H9 (cell line): ENCODE measurements around the gene NRP2. TPM values are rescaled to one million over a fixed set of nuclear protein-coding genes. Genes with fewer than 3 reads are reported as not detected.

Experiments
- DNase-seq: peaks from one replicate; pipeline ENCODE4 v3.0.0-alpha.2; 2017
- H2AFZ ChIP-seq: one replicate; pipeline ENCODE4 v1.6.1; 2013; ENCODE audit warnings: mild to moderate bottlenecking, low read length, control low read depth, moderate library complexity
- H2AK5ac ChIP-seq: 2 replicates; pipeline ENCODE4 v1.6.1; 2013; ENCODE audit warnings: low read length, control low read depth, mixed read lengths; ENCODE audit not compliant: insufficient read length
- H2BK120ac ChIP-seq: one replicate; pipeline ENCODE4 v1.6.1; 2013; ENCODE audit warnings: low read depth, mild to moderate bottlenecking, low read length, control low read depth, inconsistent platforms; ENCODE audit not compliant: poor library complexity, severe bottlenecking
- H2BK12ac ChIP-seq: 2 replicates; pipeline ENCODE4 v1.6.1; 2013; ENCODE audit warnings: low read length, control low read depth, mixed read lengths, low read depth; ENCODE audit not compliant: insufficient read length
- H2BK15ac ChIP-seq: 2 replicates; pipeline ENCODE4 v1.6.1; 2013; ENCODE audit warnings: low read depth, low read length, control low read depth
- H2BK20ac ChIP-seq: one replicate; pipeline ENCODE4 v1.6.1; 2013; ENCODE audit warnings: low read depth, mild to moderate bottlenecking, low read length, control low read depth, inconsistent platforms; ENCODE audit not compliant: poor library complexity, severe bottlenecking
- H2BK5ac ChIP-seq: 2 replicates; pipeline ENCODE4 v1.6.1; 2013; ENCODE audit warnings: low read length, control low read depth, mixed read lengths; ENCODE audit not compliant: insufficient read length
- H3K14ac ChIP-seq: 2 replicates; pipeline ENCODE4 v1.6.1; 2013; ENCODE audit warnings: low read length, control low read depth; ENCODE audit not compliant: insufficient read depth
- H3K18ac ChIP-seq: 2 replicates; pipeline ENCODE4 v1.6.1; 2013; ENCODE audit warnings: low read depth, mild to moderate bottlenecking, mixed read lengths, low read length, control low read depth; ENCODE audit not compliant: insufficient read length
- H3K23ac ChIP-seq: 2 replicates; pipeline ENCODE4 v1.6.1; 2013; ENCODE audit warnings: low read length, control low read depth, mixed read lengths, low read depth; ENCODE audit not compliant: insufficient read length
- H3K23me2 ChIP-seq: 2 replicates; pipeline ENCODE4 v1.6.1; 2013; ENCODE audit warnings: low read depth, mild to moderate bottlenecking, mixed read lengths, low read length, control low read depth; ENCODE audit not compliant: insufficient read length, poor library complexity, severe bottlenecking
- H3K27ac ChIP-seq: 2 replicates; pipeline ENCODE4 v1.5.1; 2013; ENCODE audit warnings: low read length, control low read depth, mixed read lengths, low read depth; ENCODE audit not compliant: insufficient read length
- H3K27me3 ChIP-seq: 2 replicates; pipeline ENCODE4 v1.6.1; 2013; ENCODE audit warnings: low read length, control low read depth, inconsistent platforms; ENCODE audit not compliant: insufficient read depth
- H3K4ac ChIP-seq: 2 replicates; pipeline ENCODE4 v1.6.1; 2013; ENCODE audit warnings: low read depth, mild to moderate bottlenecking, control low read depth, inconsistent platforms, low read length, moderate library complexity
- H3K4me1 ChIP-seq: 2 replicates; pipeline ENCODE4 v1.6.1; 2013; ENCODE audit warnings: low read length, control low read depth, inconsistent platforms; ENCODE audit not compliant: insufficient read depth
- H3K4me2 ChIP-seq: 2 replicates; pipeline ENCODE4 v1.6.1; 2013; ENCODE audit warnings: low read length, control low read depth, mixed read lengths; ENCODE audit not compliant: insufficient read length, insufficient read depth
- H3K56ac ChIP-seq: 2 replicates; pipeline ENCODE4 v1.6.1; 2013; ENCODE audit warnings: low read depth, mild to moderate bottlenecking, mixed read lengths, low read length, control low read depth; ENCODE audit not compliant: insufficient read length
- H3K79me1 ChIP-seq: 2 replicates; pipeline ENCODE4 v1.6.1; 2013; ENCODE audit warnings: low read depth, mild to moderate bottlenecking, moderate library complexity, low read length, control low read depth, inconsistent platforms; ENCODE audit not compliant: insufficient read depth, poor library complexity, severe bottlenecking
- H3K79me2 ChIP-seq: 2 replicates; pipeline ENCODE4 v1.6.1; 2013; ENCODE audit warnings: low read length, control low read depth, inconsistent platforms; ENCODE audit not compliant: insufficient read depth
- H3K9ac ChIP-seq: 2 replicates; pipeline ENCODE4 v1.6.1; 2013; ENCODE audit warnings: low read length, control low read depth, mixed read lengths; ENCODE audit not compliant: insufficient read length; ENCODE audit errors: extremely low read depth
- H3K9me3 ChIP-seq: one replicate; pipeline ENCODE4 v1.6.1; 2013; ENCODE audit warnings: low read depth, low read length, inconsistent platforms; ENCODE audit not compliant: control insufficient read depth
- H3T11ph ChIP-seq: one replicate; pipeline ENCODE4 v1.6.1; 2013; ENCODE audit warnings: mild to moderate bottlenecking, low read length, control low read depth, inconsistent platforms
- H4K20me1 ChIP-seq: one replicate; pipeline ENCODE4 v1.6.1; 2013; ENCODE audit not compliant: control insufficient read depth, insufficient read length, insufficient read depth
- H4K5ac ChIP-seq: 2 replicates; pipeline ENCODE4 v1.6.1; 2013; ENCODE audit warnings: low read depth, mild to moderate bottlenecking, mixed read lengths, low read length, control low read depth; ENCODE audit not compliant: insufficient read length
- H4K8ac ChIP-seq: replicated peaks from 2 replicates; pipeline ENCODE4 v1.6.1; 2013; ENCODE audit warnings: low read length, control low read depth, mixed read lengths, low read depth; ENCODE audit not compliant: insufficient read length
- H4K91ac ChIP-seq: 2 replicates; pipeline ENCODE4 v1.6.1; 2013; ENCODE audit warnings: low read depth, mild to moderate bottlenecking, moderate library complexity, mixed read lengths, low read length, control low read depth; ENCODE audit not compliant: insufficient read length
- H3K27ac Mint-ChIP-seq, 3 experiments: 2 replicates in 2 of 3; 3 replicates in 1 of 3; pipeline ENCODE4 v1.8.0; 2020 to 2021; ENCODE audit warnings: mixed read lengths in 3 of 3, mild to moderate bottlenecking in 1 of 3, moderate library complexity in 1 of 3
- H3K27me3 Mint-ChIP-seq: 2 replicates; pipeline ENCODE4 v1.8.0; 2021; ENCODE audit warnings: low read depth, mild to moderate bottlenecking, moderate library complexity, mixed read lengths
- H3K36me3 Mint-ChIP-seq, 3 experiments: 2 replicates in 2 of 3; 3 replicates in 1 of 3; pipeline ENCODE4 v1.8.0; 2020 to 2021; ENCODE audit warnings: low read depth in 3 of 3, mixed read lengths in 3 of 3; ENCODE audit not compliant: insufficient read depth in 1 of 3
- H3K4me1 Mint-ChIP-seq, 2 experiments: 2 replicates each; pipeline ENCODE4 v1.8.0; 2020; ENCODE audit warnings: mixed read lengths in 2 of 2
- H3K4me3 Mint-ChIP-seq, 2 experiments: 2 replicates in 1 of 2; 3 replicates in 1 of 2; pipeline ENCODE4 v1.8.0; 2020 to 2021; ENCODE audit warnings: mild to moderate bottlenecking in 2 of 2, mixed read lengths in 2 of 2, moderate library complexity in 1 of 2
- H3K9me3 Mint-ChIP-seq, 2 experiments: 2 replicates in 1 of 2; 3 replicates in 1 of 2; pipeline ENCODE4 v1.8.0; 2020; ENCODE audit warnings: mild to moderate bottlenecking in 2 of 2, mixed read lengths in 2 of 2, moderate library complexity in 1 of 2
- WGBS: extraction: QIAGEN DNeasy Blood & Tissue Kit; methylation state at CpG from one replicate; pipeline ENCODE4 v1.1.7; 2013; ENCODE audit warnings: missing lambda C conversion rate, low lambda C conversion rate, mixed read lengths; ENCODE audit not compliant: insufficient read length; ENCODE audit errors: extremely low coverage; 5-methylcytosine and 5-hydroxymethylcytosine counted together
- total RNA-seq: library from RNA; stranded (reverse); gene quantifications from 2 replicates; pipeline ENCODE4 v1.2.1, GENCODE V29; 2021
- TF ChIP-seq, protein P1 (sequence below): fragments of 200-600 bp; sonication (generic); conservative IDR thresholded peaks from 3 replicates; pipeline ENCODE4 v1.8.0; 2021; ENCODE audit warnings: antibody characterized with exemption, mild to moderate bottlenecking

Gene NRP2
- total RNA-seq, 1 experiment from 2014 or later: 19.7 TPM

DNA sequence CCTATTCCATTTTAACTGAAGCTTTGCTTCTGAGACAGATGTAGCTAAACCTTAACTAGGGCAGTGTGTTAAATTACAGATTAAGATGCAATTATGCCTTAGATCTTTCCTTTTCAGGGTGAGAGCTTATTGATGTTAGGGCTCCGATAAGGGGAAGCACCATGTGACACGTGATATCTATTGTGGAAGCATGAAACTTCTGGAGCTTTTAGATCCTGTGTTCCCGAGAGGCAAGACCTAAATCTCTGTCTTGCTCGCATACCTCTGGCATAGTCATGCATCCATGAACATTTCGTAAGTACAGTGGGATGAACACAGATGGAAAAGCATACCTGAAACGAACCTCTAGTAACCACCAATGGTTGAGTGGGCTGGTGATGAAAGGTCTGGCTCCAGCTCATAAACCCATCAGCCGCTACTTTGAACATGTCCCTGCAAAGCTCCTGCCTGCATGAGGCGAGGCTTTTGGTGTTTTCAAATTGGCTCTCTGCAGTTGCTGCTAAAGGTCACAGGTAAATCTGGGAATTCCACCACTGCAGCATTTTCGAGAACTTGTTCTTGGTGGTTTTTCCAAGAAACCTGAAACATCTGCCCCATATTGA lies 3.7 kb upstream of the NRP2 start:
- Histone ChIP-seq H2AK5ac (no peak overlapping the region), H2BK120ac (no peak overlapping the region), H3K9me3 (no peaks in the 10 kb centered on the region), H2BK15ac (no peak overlapping the region), H3K27ac (no peak overlapping the region), H4K5ac (no peak overlapping the region), H3K4ac (no peak overlapping the region), H3K79me1 (no peaks in the 10 kb centered on the region), H4K8ac (no peak overlapping the region), H3K4me2 (no peak overlapping the region), H4K91ac (no peak overlapping the region), H2AFZ (no peak overlapping the region), H3T11ph (no peak overlapping the region), H3K9ac (no peak overlapping the region), H2BK20ac (no peak overlapping the region), H3K56ac (no peak overlapping the region), H3K23me2 (peaks cover 14% of the 10 kb centered on the region), H3K23ac (no peak overlapping the region), H3K79me2 (peaks cover 1% of the 10 kb centered on the region; the same call in 1 of the 2 replicates), H3K18ac (no peak overlapping the region), H3K14ac (no peak overlapping the region), H2BK12ac (no peak overlapping the region), H3K4me1 (no peaks in the 10 kb centered on the region; the same call in 1 of the 2 replicates), H4K20me1 (no peaks in the 10 kb centered on the region), H3K27me3 (peaks cover 8% of the 10 kb centered on the region; the same call in 1 of the 2 replicates), H2BK5ac (no peak overlapping the region)
- H3K27ac Mint-ChIP-seq: no peak overlapping the region
- H3K9me3 Mint-ChIP-seq: no peaks in the 10 kb centered on the region; a peak in 1 of 5 replicates
- H3K4me3 Mint-ChIP-seq: no peak overlapping the region
- H3K36me3 Mint-ChIP-seq: peaks cover 0 to 2% (median 0%) of the 10 kb centered on the region in 3 experiments; a peak in 1 of 7 replicates
- peaks cover 19% of the 10 kb centered on the region for H3K27me3 Mint-ChIP-seq
- no CpG with 5 or more reads among the region's 9 CpGs for WGBS
- peaks cover 33 to 35% of the 10 kb centered on the region in 2 experiments for H3K4me1 Mint-ChIP-seq
- TF ChIP-seq, protein P1, sequence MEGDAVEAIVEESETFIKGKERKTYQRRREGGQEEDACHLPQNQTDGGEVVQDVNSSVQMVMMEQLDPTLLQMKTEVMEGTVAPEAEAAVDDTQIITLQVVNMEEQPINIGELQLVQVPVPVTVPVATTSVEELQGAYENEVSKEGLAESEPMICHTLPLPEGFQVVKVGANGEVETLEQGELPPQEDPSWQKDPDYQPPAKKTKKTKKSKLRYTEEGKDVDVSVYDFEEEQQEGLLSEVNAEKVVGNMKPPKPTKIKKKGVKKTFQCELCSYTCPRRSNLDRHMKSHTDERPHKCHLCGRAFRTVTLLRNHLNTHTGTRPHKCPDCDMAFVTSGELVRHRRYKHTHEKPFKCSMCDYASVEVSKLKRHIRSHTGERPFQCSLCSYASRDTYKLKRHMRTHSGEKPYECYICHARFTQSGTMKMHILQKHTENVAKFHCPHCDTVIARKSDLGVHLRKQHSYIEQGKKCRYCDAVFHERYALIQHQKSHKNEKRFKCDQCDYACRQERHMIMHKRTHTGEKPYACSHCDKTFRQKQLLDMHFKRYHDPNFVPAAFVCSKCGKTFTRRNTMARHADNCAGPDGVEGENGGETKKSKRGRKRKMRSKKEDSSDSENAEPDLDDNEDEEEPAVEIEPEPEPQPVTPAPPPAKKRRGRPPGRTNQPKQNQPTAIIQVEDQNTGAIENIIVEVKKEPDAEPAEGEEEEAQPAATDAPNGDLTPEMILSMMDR: no peak
- DNase-seq: no peak
